HG03159 (cell line): ENCODE measurements around the gene GNG7.
A peak's percentile ranks its signal among the peaks of the same experiment; 100 is the strongest.
"Not testable (repeated sequence)": the region's sequence is repeated elsewhere in the genome, so short reads cannot be mapped to it uniquely, and the experiment has no call there.

Experiments used
- ATAC-seq: cut with Tn5 transposase; IDR thresholded peaks from one replicate; pipeline ENCODE4 v1.9.1; 2021; ENCODE audit warnings: mild to moderate bottlenecking, moderate library complexity; ENCODE audit not compliant: unreplicated experiment

The GNG7 gene

DNA sequence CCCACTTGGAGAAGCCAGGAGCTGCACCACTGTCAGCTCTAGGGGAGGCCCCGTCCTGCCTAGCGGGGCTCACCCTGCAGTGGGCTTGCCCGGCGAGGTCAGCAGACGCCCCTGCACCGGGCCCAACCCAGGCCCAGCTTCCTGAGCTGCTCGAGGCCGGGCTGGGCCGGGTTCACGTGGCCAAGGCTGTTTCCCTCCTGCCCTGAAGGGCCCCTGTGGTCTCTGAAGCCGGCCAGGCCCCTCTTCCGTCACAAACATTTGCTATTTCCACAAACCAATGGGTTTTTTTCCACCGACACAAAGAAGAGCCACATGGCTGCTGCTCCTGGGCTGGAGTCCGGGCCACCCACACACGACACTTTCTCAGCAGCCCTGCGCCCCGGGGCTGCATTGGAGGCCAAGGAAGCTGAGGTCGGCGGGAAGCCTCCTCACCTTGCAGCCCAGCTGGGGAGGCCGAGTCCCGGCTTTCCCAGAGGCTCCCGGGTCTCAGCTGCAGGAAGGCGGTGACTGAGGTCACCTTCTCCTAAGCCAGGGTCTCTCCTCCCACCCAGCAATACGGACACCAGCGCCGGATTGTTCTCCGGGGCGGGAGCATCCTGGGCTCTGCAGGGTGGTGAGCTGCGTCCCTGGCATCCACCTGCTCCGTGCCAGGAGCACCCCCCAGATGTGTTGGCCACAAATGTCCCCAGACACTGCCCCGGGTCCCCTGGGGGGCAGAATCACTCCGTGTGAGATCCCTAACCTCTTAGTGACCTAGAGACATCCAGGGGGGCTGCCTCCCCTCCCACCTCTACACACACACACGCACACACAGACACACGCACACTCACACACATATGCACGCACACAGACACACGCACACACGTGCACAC, 146.0 kb downstream of the GNG7 start:
- no peak for ATAC-seq

DNA sequence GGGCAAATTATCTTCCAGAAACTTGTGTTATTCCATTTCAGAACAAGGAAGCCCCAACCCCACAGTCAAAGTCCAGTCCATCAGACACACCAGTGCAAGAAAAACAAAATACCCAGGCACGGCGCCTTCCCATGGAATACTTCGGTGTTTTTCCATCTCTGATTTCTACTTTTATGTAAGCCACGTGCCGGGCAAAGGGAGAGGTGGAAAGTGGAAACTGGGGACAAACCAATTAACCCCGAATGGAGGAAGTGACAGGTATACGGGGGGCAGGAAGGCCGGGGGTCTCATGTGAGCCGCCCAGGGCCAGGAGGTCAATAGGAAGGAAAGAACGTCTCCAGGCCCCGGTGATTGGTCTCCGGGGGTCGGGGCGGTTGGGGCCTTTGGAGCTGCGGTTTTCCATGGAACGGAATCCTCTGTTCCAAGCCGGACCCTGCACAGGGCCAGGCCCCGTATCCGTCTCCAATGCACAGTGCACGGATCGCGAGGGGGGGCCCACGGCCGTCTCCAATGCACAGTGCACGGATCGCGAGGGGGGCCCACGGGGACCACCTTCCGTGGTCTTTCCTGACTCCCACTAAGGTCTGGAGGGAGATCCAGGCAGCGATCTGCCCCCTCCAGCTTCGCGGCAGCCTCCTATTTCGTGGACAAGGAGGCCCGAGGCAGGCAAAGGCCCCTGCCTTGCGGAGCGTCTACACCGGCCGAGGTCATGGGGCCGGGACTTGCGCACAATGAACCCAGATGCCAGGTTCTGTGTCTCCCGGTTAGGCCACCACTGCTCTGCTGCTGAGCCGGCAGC, 146.9 kb downstream of the GNG7 start:
- no peak for ATAC-seq

DNA sequence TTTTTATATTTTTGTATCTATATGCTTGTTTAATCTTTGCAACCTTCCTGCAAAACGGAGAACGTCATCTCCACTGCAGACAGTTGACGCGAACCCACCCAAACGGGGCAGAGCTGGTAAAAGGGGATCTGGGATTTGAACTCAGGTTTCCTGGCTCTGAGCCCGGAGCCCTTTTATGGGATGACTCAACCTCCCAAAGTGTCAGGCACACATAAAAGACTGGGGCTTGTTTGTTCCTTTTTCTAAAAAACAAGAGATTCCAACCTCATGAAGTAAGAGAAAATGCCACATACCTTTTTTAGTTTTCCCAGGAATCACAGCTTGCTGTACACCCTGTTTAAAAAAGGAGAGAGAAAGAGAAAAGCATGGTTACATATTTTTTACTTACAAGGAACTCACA, 147.6 kb downstream of the GNG7 start:
- no peak for ATAC-seq

- ATAC-seq, result no peak
Observed at GRCh38 chr19:2553510-2553909, 149.0 kb downstream of the GNG7 start.

- ATAC-seq, result peak; percentile 61
Observed at GRCh38 chr19:2552859-2553258, 149.6 kb downstream of the GNG7 start.

DNA sequence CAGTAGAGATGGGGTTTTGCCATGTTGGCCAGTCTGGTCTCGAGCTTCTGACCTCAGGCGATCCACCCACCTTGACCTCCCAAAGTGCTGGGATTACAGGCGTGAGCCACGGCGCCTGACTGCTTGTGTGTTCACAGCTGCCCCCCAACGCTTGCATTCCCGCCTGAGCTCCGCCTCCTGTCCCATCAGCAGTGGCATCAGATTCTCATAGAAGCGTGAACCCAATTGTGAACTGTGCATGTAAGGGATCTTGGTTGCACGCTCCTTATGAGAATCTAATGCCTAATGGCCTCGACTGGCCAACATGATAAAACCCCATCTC, 150.7 kb downstream of the GNG7 start:
- ATAC-seq, result no peak

- no peak for ATAC-seq
Observed at GRCh38 chr19:2551172-2551863, 151.2 kb downstream of the GNG7 start.

DNA sequence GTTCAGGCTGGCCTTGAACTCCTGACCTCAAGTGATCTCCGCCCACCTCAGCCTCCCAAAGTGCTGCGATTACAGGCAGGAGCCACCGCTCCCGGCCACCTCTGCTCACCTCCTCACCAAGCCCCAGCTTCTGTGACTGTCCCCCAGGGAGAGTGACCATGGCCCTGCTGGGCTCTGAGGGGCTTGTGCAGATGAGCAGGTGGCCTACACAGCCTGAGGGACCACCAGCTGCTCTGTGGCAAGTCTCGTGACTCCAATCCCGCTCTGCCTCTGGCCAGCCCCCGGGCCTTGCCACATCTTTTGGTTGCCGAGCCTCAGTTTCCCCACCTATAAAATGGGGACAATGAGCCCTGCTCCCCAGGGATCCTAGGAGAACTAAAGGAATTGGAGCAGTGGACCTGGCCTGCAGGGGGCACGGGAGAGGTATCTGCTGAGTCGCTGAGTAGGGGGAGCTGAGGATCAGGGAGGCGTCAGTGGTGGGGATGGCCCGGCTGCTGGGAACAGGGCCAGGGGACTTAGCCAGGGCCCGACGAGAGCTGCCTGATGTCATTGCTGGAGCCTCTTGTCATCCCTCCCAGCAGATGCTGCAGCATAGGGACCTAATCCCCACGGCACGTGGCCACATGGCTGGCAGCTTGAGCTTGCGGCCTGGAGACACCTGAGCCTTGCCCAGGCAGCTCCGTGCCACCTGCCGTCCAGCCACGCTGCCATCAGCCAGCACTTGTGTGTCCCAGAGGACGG, 151.9 kb downstream of the GNG7 start:
- ATAC-seq, result no peak

- ATAC-seq, result no peak
Observed at GRCh38 chr19:2549701-2550191, 152.7 kb downstream of the GNG7 start.

DNA sequence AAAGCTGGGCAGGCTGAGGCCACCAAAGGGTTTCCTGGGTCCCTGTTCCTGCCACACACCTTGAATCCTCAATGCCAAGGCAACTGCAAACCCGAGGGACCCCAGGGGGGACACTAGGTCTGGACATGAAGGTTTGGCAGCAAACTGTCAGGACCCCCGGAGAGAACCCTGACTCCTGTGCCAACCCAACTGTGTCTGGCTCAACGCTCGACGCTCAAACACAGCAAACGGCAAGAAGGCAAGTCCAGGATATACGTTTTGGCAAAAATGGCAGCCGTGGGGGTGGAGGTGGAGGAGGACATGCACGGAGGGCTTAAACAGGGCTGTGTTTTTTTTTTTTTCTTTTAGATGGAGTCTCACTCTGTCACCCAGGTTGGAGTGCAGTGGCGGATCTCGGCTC, 153.5 kb downstream of the GNG7 start:
- no peak for ATAC-seq

- no peak for ATAC-seq
Observed at GRCh38 chr19:2547721-2548120, 154.8 kb downstream of the GNG7 start.

DNA sequence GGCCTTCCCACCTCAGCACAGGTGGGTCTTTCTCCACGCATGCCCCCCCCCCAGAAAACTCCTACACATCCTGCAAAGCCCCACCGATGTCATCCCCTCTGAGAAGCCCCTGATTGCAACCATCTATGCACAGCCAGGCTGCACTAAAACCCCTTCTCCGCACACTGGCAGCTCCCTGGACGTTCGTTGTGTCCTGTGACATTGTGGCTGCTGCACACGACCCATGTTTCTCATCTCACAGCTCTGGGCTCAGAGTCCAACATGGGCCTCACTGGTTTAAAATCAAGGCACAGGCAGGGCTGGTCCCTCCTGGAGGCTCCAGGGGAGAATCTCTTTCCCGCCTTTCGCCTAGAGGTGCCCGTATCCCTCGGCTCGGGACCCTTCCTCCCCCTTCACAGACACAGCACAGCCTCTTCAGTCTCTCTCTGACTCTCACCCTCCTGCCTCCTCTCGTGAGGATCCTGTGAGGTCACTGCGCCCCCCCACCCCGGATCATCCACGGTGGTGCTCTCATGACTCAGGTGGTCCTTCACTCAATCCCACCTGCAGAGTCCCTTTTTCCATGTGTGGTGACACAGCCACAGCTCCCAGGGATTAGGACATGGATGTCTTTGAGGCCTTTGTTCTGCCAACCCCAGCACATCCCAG, 155.3 kb downstream of the GNG7 start:
- no peak for ATAC-seq

GRCh38 chr19:2546128-2547032, 156.1 kb downstream of the GNG7 start:
- ATAC-seq, result no peak

- ATAC-seq, result not testable (repeated sequence)
Observed at GRCh38 chr19:2545416-2546127, 156.9 kb downstream of the GNG7 start.

GRCh38 chr19:2544576-2545415, 157.7 kb downstream of the GNG7 start:
- no peak for ATAC-seq

- ATAC-seq, result no peak
Observed at GRCh38 chr19:2543463-2544442, 158.7 kb downstream of the GNG7 start.

DNA sequence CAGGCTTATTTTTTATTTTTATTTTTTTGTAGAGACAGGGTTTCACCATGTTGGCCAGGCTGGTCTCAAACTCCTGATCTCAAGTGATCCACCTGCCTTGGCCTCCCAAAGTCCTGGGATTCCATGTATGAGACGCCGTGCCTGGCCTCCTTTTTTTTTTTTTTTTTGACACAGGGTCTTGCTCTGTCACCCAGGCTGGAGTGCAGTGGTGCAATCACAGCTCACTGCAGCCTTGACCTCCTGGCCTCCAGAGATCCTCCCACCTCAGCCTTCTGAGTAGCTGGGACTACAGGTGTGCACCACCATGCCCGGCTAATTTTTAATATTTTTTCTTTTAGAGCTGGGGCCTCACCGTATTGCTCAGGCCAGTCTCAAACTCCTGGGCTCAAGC, 159.4 kb downstream of the GNG7 start:
- not testable (repeated sequence) for ATAC-seq
